Keratinocyte (primary cell): ENCODE results near the gene RPL32.

Source experiments
- CTCF ChIP-seq, 3 experiments: IDR thresholded peaks in 1 of 3; conservative IDR thresholded peaks in 1 of 3; optimal IDR thresholded peaks in 1 of 3; 2 replicates in 2 of 3; 3 replicates in 1 of 3; pipeline versions ENCODE3 to v1.5.1; 2011; ENCODE audit warnings: low read length in 3 of 3, mild to moderate bottlenecking in 3 of 3, moderate library complexity in 2 of 3, control low read depth in 1 of 3, inconsistent platforms in 1 of 3; ENCODE audit not compliant: insufficient read depth in 2 of 3; ENCODE audit errors: extremely low read depth in 1 of 3
- EZH2 ChIP-seq: IDR thresholded peaks from one replicate; pipeline ENCODE4 v1.6.1; 2012; ENCODE audit warnings: inconsistent platforms, mild to moderate bottlenecking, low read length, moderate library complexity

- TF ChIP-seq CTCF (optimal IDR thresholded peaks at IDR 0.05 in 1 of 3, IDR thresholded peaks at IDR 0.05 in 1 of 3, conservative IDR thresholded peaks at IDR 0.05 in 1 of 3; ENCODE audit: extremely low read depth in 1 of 3, insufficient read depth in 2 of 3, low read length in 3 of 3) (no peak), EZH2 (no peak)
Observed at GRCh38 chr3:12840591-12841148, 695 bp downstream of the RPL32 start.
